GM18508 (cell line): ENCODE results near the gene RNF212.
"Not testable (repeated sequence)": the region's sequence is repeated elsewhere in the genome, so short reads cannot be mapped to it uniquely, and the experiment has no call there.

ENCODE experiments used
- ATAC-seq: cut with Tn5 transposase; IDR thresholded peaks from one replicate; pipeline ENCODE4 v1.9.1; 2021; ENCODE audit warnings: moderate number of reproducible peaks; ENCODE audit not compliant: insufficient read depth, unreplicated experiment

Gene RNF212

DNA sequence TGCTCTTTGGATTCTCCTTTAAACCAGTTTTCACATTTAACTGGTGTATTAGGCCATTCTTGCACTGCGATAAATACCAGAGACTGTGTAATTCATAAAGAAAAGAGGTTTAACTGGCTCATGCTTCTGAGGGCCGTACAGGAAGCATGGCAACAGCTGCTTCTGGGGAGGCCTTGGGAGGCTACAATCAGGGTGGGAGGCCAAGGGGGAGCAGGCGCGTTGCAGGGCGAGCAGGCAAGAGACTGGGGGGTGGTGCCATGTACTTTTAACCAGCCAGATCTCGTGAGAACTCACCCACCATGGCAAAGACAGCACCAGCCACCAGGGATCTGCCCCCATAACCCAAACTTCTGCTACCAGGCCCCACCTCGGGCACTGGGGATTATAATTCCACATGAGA is 38.1 kb downstream of the RNF212 start:
- no peak for ATAC-seq

DNA sequence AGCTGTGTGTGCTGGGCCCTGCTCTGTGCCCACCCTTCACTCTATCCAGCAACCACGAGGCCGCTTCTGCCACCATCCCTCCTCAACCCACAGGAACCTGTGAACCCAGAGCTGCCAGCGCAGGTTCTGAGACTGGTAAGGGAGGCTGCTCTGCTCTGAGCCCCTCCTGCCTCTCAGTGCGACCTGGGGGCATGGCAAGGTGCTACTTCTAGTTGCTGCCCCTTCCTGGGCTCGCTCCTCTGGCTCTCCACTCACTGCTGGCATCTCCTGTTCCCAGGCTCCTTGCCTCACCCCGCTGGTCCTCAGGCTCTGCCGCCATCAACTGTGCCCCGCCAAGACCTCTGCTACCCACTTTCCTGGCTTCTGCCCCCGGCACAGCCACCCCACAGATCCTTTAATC is 39.3 kb downstream of the RNF212 start:
- ATAC-seq, result no peak

DNA sequence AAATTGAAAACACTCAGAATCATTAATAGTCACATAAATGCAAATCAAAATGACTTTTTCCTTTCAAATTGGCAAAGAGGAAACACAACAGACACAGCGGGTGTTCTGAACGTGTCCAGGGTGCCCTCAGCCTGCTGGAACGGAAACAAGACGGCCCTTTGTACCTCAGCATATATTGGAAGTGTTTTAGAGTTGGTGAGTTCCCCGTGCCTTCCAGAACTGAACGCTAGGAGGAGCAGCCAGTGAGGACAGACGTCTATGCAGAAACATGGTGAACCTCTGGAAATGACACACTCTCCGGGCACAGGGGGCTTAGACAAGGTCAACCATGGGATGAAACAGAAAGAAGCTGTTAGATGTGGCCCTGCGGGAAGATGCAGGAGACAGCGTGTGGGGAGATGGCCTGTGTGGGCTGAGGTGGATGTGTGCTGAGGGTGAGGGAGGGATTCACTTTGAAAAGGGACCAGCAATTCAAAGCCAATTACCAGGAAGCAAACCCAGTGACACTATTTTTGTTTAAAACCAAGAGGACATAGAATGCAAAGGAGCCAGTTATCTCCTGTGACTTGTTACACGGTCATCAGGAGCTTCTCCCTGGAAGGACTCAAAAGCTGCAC is 40.4 kb downstream of the RNF212 start:
- ATAC-seq, result no peak

DNA sequence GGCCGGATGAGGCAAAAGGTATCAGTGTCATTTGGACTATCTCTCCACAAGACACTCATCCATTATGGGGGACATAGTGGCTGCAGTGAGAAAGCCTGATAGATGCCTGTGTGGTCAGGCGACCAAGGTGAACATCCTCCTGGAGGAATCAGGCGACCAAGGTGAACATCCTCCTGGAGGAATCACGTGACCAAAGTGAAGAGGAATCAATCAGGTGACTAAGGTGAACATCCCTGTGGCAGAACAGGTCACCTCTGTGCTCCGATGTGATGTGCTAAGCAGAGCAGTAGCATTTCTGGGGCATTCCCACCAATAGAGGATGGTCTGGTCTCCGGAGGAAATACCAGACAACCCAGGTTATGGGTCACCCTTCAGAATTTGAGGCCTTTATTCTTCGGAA is 44.0 kb downstream of the RNF212 start:
- ATAC-seq, result no peak

DNA sequence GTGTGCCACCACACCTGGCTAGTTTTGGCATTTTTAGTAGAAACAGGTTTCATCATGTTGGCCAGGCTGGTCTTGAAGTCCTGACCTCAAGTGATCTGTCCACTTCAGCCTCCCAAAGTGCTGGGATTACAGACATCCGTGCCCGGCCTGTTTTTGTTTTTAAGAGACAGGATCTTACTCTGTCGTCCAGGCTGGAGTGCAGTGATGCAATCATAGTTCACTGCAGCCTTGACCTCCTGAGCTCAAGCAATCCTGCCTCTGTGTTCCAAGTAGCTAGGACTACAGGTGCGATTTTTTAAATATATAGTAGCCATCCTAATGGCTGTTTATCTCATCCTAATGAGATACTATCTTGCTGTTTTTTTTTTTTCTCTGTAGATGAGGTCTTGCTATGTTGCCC is 47.6 kb downstream of the RNF212 start:
- ATAC-seq, result no peak

DNA sequence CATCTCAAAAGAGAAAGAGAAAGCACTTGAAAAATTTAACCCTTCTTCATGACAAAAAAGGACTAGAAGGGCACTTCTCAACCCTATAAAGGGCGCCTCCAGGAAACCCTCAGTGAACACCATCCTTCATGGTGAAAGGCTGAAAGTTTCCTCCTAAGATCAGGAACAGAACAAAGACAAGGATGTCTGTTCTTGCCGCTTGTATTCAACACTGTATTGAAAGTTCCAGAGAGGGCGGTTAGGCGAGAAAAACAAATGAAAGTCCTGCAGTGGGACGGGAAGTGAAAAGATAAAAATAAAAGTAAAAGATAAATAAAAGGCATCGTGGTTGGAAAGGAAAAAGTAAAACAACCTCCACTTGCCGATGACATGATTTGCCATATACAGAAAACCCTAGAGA is 50.9 kb downstream of the RNF212 start:
- no peak for ATAC-seq

DNA sequence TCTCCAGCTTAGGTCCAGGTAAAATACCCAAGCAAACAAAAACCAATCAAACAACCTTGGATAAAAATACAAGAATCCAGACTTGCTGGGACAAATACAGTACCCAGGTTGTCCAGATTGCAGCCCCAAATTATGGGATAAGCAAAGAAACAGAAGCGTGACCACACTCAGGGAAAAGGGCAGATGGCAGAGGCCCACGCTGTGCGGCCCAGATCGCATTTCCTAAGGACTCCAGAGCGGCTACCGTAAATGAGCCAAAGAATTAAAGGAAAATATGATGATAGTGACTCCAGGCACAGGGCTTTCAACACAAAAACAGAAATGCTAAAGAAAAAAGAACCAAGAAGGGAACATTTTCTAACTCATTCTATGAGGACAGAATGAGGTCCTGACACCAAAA is 51.6 kb downstream of the RNF212 start:
- ATAC-seq, result no peak

DNA sequence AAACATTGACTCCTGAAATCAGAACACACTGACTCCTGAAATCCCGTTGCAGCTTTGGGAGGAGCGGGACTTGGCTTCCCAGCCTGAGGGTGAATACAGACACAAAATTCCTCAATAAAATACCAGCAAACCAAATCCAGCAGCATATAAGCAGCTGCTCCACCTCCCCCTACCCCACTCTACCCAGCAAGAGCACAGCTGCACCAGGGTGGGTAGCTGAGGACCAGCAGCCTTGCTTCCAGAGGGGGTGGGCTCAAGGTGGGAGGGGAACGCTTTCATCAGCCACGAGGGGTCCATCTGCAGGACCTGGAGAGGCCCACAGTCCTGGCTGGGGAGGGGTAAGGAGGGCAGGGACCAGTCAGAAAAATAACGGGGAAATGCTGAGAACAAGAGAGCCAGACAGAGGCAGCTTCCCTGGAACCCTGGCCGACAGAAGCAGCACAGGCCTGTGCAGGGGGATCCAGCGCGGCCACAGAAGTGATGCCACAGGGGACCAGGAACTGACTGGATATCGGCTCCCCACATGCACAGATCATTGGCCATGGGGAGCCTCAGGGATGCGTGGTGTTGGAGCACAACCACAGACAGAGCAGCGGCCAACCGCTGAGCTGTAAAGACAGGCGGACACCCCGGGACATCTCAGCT is 52.2 kb downstream of the RNF212 start:
- ATAC-seq, result no peak

DNA sequence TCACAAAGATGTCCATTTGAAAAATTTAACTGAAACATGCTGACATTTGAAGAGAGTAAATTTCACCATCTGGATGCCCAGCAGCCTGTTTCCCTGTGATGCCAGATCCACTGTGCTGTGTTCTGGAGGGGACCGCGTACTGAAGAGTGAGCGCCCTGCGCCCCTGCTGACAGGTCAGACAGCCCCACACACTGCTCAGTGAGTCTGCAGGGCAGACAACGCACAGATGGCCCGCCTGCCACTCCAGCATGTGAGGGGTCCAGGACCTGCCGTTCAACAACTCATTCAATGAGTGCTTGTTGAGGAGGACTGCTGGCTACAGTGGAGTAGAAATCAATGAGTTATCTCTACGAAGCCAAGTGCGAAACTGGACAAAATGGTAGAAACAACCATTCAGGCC is 52.7 kb downstream of the RNF212 start:
- ATAC-seq, result no peak

DNA sequence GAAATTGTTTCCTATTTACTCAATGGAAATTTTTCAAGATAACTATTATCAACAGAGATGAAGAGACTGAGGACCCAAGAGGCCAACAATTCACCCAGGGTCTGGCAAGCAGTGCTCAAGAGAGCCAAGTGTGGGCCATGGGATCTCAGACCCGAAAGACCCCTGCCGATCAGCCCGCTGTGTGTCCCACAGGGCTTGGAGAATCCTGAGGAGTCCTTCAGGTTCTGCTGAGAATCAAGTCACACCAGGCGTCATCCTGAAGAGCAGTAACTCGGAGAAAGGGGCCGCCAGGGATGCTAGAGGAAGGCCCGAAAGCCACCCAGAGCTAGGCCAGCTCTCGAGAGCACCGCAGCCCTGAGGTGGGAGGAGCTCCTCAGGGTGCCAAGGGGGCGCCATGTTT is 53.2 kb downstream of the RNF212 start:
- no peak for ATAC-seq

DNA sequence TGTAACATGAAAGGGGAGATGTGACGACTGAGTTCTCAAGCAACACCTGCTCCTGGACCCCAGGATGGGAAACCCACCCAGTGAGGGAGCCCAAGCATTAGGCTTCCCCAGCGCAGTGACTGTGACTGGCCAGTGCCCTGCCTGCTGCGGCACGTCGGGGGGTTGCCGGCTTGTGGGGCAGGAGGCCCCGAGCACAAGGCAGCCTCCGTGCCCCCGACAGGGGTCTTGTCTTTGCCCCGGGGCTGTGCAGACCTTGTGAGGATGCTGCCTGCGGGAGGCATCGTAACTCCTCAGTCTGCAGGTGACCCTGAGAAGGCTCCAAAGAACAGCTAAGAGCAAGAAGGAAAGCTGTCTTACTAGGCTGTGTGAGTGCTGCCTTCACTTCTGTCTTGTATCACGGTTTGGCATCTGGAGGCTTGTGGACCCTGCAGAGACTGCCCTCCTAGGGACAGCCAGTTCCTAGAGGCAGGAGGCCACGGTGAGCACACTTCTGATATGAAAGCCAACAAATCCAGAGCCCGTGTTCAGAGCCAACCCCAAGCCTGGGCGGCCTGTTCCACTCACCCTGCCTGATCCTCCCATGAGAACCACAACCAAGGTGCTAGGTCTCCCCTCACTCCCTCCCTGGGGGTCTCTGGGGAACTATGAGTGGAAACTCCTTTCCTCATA is 54.2 kb downstream of the RNF212 start:
- no peak for ATAC-seq

DNA sequence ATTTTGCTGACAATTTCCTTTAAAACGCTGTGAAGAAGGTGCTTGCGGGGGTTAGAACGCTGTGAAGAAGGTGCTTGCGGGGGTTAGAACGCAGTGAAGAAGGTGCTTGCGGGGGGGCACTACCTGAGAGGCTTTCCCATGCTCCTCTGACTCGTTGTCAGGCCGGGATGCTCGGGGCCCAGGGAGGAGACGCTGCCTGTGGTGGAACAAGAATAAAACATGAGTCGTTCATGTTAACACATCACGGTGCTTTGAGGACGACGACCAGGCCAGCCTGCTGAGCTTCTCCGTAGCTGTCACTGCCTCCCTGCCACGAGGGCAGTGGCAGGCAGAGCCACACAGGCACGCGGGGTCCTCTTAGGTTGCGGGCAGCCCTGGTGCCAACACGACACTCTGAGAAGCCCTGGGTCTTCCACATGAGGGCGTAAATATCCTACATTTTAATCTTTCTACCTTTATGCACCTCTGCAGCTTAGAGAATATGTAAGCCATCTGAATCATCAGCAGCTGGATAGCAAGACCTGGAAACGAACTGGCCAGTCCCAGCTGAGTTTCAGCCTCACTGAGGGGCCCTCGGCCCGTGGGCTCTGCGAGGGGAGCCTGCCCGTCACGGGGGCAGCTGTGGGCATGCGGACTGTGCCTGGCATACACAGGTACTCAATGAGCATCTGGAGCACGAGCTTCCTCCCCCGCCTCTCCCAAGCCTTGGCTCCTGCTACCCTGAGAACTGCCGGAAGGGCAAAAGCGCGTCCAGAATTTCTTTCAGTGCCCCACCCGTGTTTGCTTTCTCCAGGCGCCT is 55.0 kb downstream of the RNF212 start:
- ATAC-seq, result no peak

DNA sequence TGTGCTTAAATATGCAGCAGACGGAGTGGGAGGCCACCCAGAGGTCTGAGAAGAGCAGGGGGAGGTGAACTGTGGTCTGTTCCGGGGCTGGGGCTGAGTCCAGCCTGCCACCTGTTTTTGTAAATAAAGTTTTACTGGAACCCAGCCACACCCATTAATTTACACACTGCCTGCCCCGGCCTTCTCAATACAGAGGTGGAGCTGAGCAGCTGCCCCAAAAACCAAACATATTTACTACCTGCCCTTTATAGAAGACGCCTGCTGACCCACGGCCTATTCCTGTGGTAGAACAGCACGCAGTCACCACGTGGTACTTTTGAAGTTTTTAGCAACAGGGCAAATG is 56.0 kb downstream of the RNF212 start:
- ATAC-seq, result no peak

DNA sequence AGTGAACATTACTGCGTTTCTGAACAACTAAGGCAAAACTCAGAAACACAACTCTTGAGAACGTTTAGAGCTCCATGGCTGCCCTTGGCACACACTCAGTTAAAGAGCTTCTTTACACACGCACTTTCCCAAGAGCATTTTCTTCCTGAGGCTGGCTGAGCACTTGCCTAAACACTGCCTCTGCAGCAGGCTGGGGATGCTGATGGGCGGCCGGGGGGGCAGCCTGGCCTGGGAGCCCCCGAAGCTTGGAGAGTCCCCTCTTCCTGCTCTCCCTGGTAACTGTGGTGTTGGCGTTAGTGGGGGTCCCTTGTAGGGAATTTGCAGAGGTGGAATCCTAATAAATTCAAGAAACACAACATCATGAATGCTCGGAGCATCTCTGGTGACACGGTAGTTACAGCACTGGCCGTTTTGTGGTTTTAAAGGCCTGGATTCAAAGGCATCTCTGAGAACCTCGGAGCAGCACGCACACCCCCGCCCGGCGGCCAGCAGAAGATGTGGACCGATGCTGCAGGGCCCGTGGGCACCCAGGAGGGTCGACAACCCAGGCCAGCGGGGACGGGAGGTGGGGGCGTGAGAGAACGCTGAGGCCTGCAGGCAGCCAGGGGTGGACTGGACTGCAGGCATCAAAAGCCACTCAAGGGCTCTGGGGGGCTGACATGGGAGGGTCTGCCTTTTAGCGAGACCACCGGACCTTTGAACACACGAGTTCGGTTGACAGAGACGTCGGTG is 56.5 kb downstream of the RNF212 start:
- ATAC-seq, result no peak

DNA sequence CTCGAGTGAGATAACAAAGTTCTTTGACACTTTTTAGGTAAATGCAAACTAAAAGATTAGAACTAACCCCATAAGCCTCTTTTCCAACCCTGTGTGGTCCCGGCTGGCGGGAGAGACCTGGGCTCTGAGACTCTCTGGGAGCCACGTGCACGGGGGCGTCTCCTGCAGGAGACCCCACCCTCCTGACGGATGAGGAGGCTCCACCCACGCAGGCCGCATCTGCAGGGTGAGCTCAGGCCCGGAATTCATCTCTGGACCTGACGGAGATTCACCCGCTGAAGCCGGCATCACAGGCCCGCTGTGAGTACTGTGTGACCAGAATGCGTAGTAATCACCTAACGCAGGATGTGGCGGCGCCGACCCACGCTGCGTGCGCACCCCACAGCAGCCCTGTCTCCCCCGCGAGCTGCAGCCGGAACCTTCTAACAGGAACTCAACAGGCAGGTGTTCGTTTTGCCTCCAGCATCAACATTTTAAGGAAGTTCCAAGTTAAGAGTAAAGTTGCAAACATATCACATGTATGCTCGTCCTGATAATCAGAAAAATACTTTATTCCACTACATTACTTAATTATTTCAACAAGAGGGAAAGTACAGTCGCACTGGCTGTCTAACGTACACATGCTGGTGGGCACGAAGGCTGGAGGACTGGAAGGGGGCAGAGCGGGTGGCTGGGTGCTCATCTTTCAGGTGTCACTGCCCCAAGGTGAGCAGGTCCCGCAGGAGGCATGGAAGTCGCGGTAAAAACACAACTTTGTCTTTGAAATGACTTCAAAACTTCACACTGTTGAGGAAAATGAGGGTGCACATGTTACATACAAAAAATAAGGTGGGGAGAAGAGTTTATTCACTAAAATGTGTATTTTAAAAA is 57.4 kb downstream of the RNF212 start:
- ATAC-seq, result peak; percentile 55

DNA sequence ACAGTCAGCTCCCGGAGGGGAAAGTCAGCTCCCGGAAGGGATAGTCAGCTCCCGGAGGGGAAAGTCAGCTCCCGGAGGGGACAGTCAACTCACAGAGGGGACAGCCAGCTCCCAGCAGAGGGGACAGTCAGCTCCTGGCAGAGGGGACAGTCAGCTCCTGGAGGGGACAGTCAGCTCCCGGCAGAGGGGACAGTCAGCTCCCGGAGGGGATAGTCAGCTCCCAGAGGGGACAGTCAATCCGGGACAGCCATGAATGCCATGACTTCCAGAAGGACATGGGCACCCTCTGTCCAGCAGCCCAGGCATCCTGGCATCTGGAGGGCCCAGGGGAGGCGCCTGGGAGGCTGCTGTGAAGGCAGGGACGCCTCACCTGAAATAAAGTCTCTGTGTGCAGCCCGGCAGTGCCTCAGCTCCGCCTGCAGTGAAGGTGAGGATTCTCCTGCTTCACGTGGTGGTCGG is 58.1 kb downstream of the RNF212 start:
- ATAC-seq, result not testable (repeated sequence)

DNA sequence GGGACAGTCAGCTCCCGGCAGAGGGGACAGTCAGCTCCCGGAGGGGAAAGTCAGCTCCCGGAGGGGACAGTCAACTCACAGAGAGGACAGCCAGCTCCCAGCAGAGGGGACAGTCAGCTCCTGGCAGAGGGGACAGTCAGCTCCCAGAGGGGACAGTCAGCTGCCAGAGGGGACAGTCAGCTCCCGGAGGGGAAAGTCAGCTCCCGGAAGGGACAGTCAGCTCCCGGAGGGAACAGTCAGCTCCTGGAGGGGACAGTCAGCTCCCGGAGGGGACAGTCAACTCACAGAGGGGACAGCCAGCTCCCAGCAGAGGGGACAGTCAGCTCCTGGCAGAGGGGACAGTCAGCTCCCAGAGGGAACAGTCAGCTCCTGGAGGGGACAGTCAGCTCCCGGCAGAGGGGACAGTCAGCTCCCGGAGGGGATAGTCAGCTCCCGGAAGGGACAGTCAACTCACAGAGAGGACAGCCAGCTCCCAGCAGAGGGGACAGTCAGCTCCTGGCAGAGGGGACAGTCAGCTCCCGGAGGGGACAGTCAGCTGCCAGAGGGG is 58.6 kb downstream of the RNF212 start:
- ATAC-seq, result not testable (repeated sequence)

DNA sequence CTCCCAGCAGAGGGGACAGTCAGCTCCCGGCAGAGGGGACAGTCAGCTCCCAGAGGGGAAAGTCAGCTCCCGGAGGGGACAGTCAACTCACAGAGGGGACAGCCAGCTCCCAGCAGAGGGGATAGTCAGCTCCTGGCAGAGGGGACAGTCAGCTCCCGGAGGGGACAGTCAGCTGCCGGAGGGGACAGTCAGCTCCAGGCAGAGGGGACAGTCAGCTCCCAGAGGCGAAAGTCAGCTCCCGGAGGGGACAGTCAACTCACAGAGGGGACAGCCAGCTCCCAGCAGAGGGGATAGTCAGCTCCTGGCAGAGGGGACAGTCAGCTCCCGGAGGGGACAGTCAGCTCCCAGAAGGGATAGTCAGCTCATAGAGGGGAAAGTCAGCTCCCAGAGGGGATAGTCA is 59.5 kb downstream of the RNF212 start:
- not testable (repeated sequence) for ATAC-seq

DNA sequence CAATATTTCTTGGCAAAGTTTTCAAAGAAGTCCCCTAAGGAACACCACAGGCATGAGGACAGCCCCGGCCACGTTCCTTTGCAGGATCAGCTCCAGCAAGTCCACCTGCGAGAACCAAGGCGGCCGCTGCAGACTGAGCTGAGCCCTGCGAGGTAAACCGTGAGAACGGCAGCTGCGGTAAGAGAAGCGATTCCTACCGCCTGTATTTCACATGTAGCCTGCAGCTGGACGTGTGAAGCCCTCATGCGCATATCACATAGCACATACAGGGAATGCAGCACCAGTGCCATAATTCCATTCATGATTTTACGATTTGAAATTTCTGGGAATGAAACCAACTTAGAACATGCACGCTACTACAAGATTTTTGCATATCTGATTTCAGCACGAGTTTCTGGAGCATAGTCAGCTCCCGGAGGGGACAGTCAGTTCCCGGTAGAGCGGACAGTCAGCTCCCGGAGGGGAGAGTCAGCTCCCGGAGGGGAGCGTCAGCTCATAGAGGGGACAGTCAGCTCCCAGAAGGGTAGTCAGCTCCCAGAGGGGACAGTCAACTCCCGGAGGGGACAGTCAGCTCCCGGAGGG is 60.2 kb downstream of the RNF212 start:
- ATAC-seq, result no peak
